H1 (cell line): Measurements from ENCODE around the gene DPP10. TPM values are rescaled to one million over a fixed set of nuclear protein-coding genes. Genes with fewer than 3 reads are reported as not detected.

Experiments
- CHD7 ChIP-seq: fragments of 300-600 bp; sonication (generic); IDR thresholded peaks from 2 replicates; pipeline ENCODE4 v1.7.1; 2012; ENCODE audit warnings: low read length, moderate library complexity, mild to moderate bottlenecking, inconsistent platforms; ENCODE audit not compliant: insufficient replicate concordance
- SIRT6 ChIP-seq: IDR thresholded peaks from one replicate; pipeline ENCODE4 v1.7.1; 2012; ENCODE audit warnings: low read length, inconsistent platforms
- SP1 ChIP-seq: IDR thresholded peaks from 2 replicates; pipeline ENCODE4 v1.6.1; 2011; ENCODE audit warnings: low read depth, low read length
- SP4 ChIP-seq: IDR thresholded peaks from 2 replicates; pipeline ENCODE4 v1.6.1; 2012; ENCODE audit warnings: low read length, inconsistent platforms
- polyA plus RNA-seq, 7 experiments: library from polyadenylated mRNA; depleted of rRNA in 3 of 7; stranded (reverse) in 5 of 7; unstranded in 2 of 7; fragments of >200 nt in 5 of 7; fragments of 200-250 nt in 2 of 7; gene quantifications; 1 replicate in 5 of 7; 2 replicates in 1 of 7; 4 replicates in 1 of 7; pipeline versions ENCODE4 v1.2.1 to v1.2.3, GENCODE V29; 2011 to 2013; ENCODE audit warnings: missing spikeins in 2 of 7, mixed read lengths in 2 of 7
- total RNA-seq: library from RNA; stranded (reverse); fragmentation: NEBNext Ultra II Directional; extraction: Animal tissue kit (Norgen Biotek cat#: 25700); gene quantifications from 2 replicates; pipeline ENCODE4 v1.2.1, GENCODE V29; 2021
- TF ChIP-seq, protein P1 (sequence below), 3 experiments: IDR thresholded peaks; 1 replicate in 2 of 3; 2 replicates in 1 of 3; pipeline versions ENCODE4 v1.5.1 to v1.6.1; 2011; ENCODE audit warnings: low read length in 3 of 3, mild to moderate bottlenecking in 3 of 3, inconsistent platforms in 2 of 3, low read depth in 1 of 3, moderate library complexity in 1 of 3; ENCODE audit not compliant: insufficient read depth in 1 of 3; ENCODE audit errors: control extremely low read depth in 1 of 3

DPP10 gene
- total and polyA plus RNA-seq, 2 of the 8 experiments (the other 6 are each of a cell fraction or from before 2014, with no cell fraction given) = 3.3 to 7.2 TPM

DNA sequence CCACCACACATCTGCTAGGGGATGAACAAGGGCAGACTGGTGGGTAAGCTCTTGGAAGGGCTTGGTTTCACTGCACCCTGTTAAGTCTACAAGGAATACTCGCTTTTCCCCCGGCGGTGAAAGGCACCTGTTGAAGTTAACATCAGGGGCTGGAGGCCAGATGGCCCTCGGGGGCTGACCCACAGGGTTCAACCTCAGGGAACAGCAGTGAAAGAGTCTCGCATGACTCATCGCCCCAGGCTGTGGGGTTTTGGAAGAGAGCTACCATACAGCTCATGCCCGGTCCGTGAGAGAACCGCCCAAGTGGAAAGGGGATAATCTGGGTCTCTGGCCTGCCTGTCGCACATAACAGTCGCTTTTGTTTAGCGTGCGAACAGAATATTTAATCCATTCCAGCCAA lies 748.0 kb downstream of the DPP10 start (continued):
- no peak for TF ChIP-seq CHD7
- no peak for TF ChIP-seq SP4
- TF ChIP-seq, protein P1, sequence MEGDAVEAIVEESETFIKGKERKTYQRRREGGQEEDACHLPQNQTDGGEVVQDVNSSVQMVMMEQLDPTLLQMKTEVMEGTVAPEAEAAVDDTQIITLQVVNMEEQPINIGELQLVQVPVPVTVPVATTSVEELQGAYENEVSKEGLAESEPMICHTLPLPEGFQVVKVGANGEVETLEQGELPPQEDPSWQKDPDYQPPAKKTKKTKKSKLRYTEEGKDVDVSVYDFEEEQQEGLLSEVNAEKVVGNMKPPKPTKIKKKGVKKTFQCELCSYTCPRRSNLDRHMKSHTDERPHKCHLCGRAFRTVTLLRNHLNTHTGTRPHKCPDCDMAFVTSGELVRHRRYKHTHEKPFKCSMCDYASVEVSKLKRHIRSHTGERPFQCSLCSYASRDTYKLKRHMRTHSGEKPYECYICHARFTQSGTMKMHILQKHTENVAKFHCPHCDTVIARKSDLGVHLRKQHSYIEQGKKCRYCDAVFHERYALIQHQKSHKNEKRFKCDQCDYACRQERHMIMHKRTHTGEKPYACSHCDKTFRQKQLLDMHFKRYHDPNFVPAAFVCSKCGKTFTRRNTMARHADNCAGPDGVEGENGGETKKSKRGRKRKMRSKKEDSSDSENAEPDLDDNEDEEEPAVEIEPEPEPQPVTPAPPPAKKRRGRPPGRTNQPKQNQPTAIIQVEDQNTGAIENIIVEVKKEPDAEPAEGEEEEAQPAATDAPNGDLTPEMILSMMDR (IDR thresholded peaks at IDR 0.05; ENCODE audit: control extremely low read depth in 1 of 3, insufficient read depth in 1 of 3, low read depth in 1 of 3, low read length in 3 of 3) = peak in 1 of 3 experiments; percentile 2; a peak in 1 of 4 replicates
- TF ChIP-seq SIRT6 = no peak
- no peak for TF ChIP-seq SP1
